C4-2B (cell line): Measurements from ENCODE around the gene AKR1C2.
"Not testable (repeated sequence)": the region's sequence is repeated elsewhere in the genome, so short reads cannot be mapped to it uniquely, and the experiment has no call there.

Experiments
- ZFX ChIP-seq: fragments of 450-650 bp; IDR thresholded peaks from 2 replicates; pipeline ENCODE4 v1.6.1; 2017
- TF ChIP-seq, protein P1 (sequence below): fragments of 450-650 bp; conservative IDR thresholded peaks from 2 replicates; pipeline ENCODE4 v1.5.1; 2017; ENCODE audit warnings: mild to moderate bottlenecking

DNA sequence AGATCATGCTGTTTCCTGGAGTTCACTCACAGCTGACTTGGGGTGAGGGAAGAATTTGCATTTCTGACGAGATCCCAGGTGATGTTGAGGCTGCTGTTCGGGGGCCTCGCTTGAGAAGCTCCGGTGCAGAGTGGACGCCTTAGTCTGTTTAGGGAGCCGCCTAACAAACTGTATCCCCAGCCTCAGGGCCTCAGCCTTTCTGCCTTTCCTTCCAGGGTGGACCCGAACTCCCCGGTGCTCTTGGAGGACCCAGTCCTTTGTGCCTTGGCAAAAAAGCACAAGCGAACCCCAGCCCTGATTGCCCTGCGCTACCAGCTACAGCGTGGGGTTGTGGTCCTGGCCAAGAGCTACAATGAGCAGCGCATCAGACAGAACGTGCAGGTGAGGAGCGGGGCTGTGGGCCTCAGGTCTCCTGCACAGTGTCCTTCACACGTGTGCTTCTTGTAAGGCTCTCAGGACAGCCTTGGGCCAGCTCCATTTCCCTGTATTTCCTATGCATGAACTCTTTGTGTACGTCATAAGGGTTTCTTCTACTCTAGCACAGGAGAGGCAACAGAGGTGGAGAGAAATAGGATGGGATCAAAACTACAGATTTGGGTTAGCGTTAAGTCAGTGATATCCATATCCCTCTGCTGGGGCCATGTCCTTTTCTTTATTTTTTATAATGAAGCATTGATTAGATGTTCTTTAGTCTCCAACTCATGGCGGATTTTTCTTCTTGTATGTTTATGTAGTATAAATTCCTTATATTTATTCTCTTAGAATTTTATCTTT lies 31.1 kb downstream of the AKR1C2 start:
- TF ChIP-seq, protein P1, sequence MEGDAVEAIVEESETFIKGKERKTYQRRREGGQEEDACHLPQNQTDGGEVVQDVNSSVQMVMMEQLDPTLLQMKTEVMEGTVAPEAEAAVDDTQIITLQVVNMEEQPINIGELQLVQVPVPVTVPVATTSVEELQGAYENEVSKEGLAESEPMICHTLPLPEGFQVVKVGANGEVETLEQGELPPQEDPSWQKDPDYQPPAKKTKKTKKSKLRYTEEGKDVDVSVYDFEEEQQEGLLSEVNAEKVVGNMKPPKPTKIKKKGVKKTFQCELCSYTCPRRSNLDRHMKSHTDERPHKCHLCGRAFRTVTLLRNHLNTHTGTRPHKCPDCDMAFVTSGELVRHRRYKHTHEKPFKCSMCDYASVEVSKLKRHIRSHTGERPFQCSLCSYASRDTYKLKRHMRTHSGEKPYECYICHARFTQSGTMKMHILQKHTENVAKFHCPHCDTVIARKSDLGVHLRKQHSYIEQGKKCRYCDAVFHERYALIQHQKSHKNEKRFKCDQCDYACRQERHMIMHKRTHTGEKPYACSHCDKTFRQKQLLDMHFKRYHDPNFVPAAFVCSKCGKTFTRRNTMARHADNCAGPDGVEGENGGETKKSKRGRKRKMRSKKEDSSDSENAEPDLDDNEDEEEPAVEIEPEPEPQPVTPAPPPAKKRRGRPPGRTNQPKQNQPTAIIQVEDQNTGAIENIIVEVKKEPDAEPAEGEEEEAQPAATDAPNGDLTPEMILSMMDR, result not testable (repeated sequence)
- TF ChIP-seq ZFX, result not testable (repeated sequence)
